ENCODE data around the gene STK32C.

- TF ChIP-seq SMC3 (IDR thresholded peaks at IDR 0.05): no peak
- TF ChIP-seq CTCF (IDR thresholded peaks at IDR 0.05): no peak
- TF ChIP-seq CBX2 (IDR thresholded peaks at IDR 0.05; ENCODE audit: borderline replicate concordance, low read depth): no peak
- TF ChIP-seq NPAS2 (CRISPR knock-in tag; IDR thresholded peaks at IDR 0.05; ENCODE audit: borderline replicate concordance): no peak
- no peak for TF ChIP-seq CHD2 (IDR thresholded peaks at IDR 0.05; ENCODE audit: low read length, partially characterized antibody)
- TF ChIP-seq JUN (IDR thresholded peaks at IDR 0.05): no peak
- TF ChIP-seq POLR2A (IDR thresholded peaks at IDR 0.05; ENCODE audit: low read length): no peak
- no peak for TF ChIP-seq E2F6 (IDR thresholded peaks at IDR 0.05; ENCODE audit: borderline replicate concordance, low read depth)
- no peak for TF ChIP-seq EP300 (IDR thresholded peaks at IDR 0.05)
Measured at GRCh38 chr10:132301371-132302330, 6.1 kb downstream of the STK32C start.

All from A549 (cell line).